GM18508 (cell line): Measurements from ENCODE around the gene FBXW7.

Experiments
- ATAC-seq: cut with Tn5 transposase; IDR thresholded peaks from one replicate; pipeline ENCODE4 v1.9.1; 2021; ENCODE audit warnings: moderate number of reproducible peaks; ENCODE audit not compliant: insufficient read depth, unreplicated experiment

FBXW7 gene

DNA sequence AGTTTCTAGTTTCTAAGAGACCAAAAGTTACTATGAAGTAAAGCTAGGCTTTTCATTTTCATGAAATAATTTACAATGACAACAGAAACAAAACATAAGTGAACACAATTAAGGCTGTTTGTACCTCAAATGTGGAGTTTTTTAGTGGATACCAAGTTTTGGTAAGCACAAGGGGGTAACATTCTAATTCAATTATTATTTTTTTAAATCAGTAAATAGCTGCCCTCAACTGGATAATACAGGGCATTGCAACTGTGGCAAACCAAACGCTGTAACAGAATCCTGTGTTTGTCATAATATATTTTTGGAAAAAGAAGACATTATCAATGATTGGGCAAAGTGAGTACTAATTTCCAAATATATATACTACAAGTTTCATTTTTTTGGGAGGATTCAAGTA is 150.3 kb downstream of the FBXW7 start:
- no peak for ATAC-seq

DNA sequence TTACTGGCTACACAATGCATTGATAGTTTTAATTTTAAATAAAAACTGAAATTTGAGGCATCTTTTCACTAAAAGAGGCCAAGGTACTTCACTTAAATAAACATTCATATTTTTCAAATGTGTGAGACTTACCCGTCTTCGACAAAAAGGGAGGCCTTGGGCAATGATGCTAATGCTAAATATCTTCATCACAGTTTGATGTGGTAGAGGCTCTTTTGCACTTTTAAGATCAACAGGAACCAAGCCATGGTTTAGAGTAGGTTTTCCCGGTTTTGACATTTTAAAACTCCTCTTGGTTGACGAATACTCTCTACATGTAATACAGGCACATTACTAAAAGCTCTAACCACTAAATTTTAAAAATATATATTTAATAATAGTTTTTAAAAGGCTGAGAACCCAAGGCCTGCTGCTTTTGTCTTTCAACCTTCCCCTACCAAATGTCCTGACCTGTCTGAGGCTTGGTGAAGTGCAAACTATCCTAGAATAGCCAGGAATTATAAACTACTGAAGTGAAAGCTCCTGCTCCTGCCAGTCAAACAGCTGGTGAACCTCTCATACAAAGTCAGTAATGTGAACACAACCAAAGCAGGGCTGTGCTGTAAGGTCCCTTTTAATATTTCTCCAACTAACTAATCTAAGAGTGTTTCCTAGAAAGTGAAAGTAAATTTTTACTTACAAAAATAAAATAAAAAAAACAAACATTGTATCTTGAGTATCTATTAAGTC is 153.7 kb downstream of the FBXW7 start:
- no peak for ATAC-seq

DNA sequence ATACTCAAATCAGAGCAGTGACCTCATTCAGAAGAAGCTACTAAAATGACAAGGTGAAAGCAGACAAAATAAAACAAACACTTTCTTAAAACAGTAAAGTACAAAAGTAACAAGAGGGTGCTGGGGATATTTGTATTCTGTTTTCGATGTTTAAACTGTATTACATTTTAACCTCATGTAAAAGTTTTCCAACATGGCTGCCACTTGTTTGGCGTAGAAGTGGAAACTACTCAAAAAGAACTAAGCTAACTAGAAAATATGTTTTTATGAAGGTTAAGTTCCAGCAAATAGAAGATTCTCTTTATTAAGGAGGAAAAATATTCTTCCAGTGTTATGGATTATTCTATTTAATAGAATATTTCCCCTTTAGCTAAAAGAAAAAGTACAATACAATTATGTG is 155.0 kb downstream of the FBXW7 start:
- ATAC-seq: no peak

DNA sequence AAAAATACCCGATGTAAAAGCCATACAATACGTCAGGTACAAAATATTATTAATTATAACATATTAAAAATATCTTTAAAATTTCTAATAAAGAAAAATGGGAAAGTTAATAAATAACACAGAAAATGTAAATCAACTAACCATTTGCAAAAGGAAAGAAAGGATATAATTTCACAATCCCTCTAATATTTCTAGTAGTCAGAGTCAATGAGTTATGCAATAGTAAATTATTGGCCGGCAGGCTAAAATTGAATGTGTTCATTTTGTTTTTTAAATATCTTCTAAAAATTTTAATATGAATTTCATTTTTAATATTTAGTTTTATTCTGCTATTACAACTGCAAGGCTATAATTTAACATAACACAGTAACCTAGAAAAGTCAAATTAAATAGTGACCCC is 155.7 kb downstream of the FBXW7 start:
- no peak for ATAC-seq

DNA sequence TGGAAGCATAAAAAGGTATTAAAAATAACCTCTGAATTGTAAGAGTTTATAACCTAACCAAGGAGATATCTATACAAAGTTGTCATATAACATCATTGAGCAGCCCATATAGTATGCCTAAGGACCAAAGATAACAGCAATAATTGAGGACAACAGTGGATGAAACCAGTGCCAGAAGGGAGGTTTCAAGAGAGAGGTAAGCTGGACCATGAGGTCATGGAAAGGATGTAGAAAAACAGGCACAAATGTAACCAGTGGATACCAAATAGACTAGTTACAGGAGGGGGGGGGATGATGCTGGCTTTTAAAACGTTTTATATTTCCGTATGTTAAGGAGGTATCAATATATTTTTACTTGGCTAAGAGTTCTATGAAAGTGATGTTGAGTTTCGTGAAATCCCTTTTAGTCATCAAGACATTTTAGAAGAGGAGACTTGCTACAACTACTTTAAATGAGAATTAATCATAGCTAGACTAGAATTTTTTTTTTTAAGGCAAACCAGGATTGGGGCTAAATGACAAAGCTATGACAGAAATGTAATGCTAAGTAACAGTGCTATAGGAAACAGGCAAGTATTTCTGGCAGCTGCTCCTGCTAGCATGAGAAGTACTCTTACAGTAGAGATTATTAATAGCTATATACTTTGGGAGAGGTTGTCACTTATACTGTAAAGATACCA is 161.1 kb downstream of the FBXW7 start:
- no peak for ATAC-seq

DNA sequence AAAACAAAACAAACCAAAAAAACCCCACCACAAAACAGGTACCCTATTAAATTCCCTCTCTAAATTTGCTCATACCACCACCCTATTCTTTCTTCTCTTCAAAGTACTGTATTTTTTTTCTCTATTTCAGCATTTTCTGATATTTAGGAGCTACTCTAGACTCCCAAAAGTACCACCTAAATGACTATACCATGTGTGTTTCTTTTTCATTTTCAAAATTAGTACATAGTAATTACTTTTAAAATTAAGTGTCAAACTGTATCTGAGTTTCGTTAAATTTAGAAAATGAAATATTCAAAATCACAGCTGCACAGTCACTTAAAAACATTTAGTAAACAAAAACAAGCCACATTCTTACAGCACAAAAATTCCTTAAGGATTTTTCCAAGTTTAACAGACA is 161.7 kb downstream of the FBXW7 start:
- ATAC-seq: no peak

DNA sequence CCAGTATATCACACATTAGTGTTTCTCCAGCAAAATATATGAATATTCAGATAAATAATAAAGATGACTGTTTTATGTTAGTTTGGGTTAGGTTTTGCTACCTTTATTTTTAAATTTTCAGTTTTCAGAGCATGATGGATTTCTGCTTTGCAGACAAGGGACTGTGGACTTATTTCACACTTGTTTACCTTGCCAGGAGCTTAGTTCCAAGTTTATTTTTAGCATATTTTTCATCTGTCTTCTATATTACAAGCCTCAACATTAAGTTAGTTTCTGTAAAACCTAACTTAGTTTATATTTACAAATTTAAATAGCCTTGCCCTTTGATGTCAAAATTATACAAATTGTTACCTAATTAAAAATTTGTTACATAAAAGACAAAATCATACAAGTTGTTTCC is 163.4 kb downstream of the FBXW7 start:
- ATAC-seq: no peak

DNA sequence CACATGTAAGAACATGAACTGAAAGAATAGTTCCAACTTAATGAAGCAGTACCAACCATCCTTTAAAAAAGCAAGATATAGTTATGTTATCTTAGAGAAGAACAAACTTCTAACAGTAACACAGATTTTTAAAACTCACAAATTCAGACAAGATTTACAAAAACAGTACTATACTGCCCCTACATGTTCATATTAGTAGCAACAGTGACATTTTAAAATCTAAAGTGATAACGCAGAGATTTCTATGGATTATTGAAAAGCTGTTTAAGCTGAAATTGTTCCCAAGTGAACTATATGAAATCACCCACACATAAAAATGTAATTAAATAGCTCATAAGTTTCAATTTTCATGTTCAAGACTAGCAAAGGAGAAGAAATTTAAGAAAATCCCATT is 166.0 kb downstream of the FBXW7 start:
- no peak for ATAC-seq

DNA sequence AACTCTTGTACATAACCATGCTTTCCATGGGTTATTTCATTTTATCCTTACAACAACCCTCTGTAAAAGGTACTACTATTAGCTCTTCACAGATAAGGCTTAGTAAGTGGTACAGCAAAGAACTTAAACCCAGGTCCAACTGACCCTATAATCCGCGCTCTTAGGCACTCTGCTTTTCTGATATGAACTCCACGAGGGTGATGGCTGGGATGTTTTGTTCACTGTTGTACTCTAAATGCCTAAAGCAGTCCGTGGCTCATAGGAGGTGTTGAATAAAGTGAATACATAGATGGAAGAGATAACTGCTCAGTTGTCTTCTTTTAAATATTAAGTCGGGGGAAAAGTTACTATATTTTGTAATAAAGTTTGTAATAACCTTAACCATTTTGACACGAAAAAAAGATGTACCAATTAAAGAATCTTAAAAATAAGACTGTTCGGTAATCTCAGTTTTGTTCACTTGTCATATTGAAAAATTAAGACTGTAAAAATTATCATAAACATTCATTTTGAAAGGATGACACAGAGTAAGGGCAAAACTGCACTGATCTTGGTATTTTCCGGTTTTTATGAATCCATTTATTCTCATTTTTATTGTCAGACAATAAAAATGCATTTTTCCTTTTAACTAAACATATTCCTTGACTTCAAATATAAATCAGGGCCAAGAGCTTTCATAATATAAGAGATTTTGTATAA is 166.5 kb downstream of the FBXW7 start:
- ATAC-seq: no peak

DNA sequence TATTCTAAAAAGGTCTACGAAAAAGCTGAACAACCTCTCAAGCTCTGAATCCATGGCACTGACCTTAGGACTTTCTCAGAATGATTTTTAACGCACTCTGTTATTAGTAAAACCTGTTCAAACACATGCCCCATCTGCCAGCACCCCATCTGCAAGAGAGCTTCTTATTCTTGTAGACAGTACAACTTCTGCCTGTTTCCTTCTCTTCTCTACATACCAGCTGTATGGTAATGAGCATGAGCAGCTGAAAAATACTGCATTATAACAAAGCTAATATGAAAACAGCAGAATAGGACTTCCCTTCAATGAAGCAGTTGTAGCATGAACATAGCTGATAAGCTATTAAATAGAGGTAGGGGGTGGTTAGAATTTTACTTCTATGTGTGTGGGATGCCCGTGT is 167.9 kb downstream of the FBXW7 start:
- no peak for ATAC-seq

DNA sequence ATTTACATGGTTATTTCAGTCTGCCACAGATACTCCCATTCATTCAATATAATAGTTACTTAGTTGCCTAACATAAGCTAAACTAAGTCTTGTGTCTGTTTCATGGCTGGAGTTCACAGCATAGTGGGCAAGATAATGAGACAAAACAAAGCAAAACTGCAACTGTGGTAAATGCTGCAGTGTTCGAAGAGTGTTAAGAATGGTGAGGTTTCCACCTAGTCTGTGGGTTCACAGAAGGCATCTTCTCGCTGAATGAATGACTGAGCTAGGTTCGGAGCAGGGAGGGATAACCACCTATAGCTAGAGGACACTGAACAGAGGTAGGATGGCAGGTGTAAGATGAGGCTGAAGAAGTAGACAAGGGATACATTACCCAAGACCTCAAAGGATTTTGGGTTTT is 171.0 kb downstream of the FBXW7 start:
- no peak for ATAC-seq

DNA sequence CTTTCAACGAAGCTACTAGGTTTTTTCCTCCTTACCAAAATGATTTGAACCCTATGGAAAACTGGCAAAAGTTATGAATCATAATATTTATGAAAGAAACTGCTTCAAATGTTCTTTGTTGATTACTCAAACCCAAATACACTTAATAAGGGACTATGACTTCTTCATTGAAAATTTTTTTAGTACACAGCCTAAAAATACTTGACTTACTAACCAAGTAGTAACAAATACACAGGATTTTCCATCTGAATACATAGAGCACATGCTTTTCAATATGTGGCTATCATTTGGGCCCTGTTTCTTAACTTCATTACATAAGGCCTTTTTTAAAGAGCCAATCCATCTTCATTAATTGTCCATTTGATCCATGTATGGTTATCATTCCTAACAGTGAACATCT is 171.5 kb downstream of the FBXW7 start:
- ATAC-seq: no peak

DNA sequence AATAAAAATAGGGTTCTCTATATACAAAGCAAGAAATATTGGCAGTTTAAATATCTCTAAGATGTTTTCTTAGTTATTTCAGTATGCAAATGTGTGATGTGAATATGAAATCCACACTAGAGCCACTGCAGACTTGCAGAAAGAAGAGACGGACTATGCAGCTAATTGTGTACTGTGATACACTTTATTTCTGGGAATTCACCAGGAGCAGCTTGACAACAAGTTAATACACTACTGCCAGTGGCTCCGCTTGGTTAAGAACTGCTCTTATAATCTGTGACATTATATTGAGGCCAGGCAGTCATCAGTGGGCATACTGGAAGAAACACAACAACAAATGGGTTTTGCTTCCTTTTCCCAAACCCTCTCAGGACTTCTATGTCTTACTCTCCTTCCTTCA is 172.0 kb downstream of the FBXW7 start:
- ATAC-seq: no peak

DNA sequence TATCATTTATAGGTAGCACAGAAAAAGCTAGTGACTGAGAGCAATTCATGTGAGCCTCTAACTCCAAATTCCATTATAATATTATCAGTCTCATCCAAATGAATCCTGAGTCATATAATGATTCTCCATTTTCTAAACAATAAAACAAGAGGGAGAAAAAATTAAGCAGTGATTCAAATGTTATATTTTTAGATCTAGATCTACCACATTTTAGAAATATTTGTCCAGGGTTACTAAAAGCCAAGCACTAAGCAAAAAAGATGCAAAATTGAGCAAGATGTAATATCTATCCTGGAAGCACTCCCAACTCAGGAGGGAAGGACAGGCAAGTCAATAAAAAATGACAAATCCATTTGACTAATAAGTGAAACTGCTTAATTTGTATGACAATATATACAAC is 172.8 kb downstream of the FBXW7 start:
- ATAC-seq: no peak

DNA sequence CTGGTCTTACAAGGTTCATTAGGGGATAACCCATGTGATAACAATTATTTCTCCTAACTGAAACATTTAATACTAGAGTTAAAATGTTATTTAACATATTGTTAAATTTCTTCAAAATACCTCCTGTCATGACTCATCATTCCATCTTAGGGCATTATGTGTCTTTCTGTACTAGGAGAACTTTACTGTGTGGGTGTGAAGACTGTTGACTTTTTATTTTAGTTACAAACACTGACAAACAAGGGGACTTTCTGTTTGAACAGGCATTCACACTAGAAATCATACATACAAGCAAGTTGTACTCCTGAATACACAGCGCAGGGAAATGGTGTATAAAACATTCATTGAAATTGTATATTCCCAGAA is 175.9 kb downstream of the FBXW7 start:
- ATAC-seq: no peak

DNA sequence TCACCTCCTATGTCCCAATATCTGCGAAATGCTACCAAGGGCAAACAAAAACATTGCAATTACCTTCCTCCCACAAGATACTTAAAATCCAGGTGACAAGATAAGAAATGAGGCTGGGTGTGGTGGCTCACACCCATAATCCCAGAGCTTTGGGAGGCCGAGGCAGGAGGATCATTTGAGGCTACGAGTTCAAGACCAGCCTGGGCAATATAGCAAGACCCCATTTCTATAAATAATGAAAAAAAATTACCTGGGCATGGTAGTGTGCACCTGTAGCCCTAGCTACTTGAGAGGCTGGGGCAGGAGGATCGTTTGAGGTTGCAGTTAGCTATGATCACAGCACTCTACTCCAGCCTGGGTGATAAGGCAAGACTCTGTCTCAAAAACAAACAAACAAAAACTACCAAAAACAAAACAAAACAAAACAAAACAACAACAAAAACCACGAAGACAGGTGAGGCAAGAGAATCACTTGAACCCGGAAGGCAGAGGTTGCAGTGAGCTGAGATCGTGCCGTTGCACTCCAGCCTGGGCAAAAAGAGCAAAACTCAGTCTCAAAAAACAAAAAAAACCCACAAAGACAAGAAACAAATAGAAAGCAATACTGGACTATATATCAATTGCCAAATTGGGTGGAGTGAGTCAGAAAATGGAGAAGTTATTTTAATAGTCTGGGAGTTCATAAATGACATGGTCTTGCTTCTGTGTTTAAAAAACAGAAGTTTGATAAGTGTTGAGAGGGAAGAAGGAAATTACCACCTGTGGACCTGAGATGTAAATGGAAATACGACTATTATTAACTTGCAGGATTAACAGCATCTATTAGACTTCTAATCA is 176.5 kb downstream of the FBXW7 start:
- no peak for ATAC-seq

DNA sequence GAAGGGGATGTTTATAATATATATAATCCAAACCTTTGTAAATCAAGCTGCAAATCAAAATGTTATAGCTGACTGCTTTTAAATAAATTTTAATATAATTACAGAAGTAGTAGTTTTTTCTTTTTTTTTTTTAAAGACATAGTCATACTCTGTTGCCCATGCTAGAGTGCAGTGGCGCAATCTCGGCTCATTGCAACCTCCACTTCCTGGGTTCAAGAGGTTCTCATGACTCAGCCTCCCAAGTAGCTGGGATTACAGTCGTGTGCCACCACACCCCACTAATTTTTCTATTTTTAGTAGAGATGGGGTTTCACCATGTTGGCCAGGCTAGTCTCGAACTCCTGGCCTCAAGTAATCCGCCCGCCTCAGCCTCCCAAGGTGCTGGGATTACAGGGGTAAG is 178.7 kb downstream of the FBXW7 start:
- no peak for ATAC-seq

DNA sequence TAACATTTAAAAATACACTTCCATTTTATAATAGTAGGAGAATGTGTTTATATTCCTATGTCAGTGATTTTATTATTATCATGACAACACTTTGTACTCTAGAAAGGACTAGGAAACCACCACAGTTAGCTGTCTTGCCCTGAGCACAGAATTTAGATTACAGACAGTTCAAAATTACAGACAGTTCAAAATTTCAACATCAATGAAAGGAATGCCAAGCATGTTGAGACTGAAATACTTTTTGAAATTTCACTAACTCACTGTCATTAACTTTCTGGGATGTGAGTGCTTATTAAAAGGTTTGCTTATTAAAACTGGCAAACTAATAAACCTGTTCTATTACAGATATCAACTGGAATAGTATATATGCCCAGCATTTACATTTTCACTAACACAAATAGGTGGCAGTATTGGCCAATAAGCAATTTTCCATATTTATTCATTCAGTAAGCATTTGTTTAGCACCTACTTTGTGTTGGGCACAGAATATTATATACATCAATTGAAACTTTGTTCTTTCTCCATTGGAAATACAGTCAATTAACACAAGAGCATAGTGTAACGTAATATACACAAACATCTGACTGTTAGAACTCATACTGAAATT is 179.4 kb downstream of the FBXW7 start:
- ATAC-seq: no peak

DNA sequence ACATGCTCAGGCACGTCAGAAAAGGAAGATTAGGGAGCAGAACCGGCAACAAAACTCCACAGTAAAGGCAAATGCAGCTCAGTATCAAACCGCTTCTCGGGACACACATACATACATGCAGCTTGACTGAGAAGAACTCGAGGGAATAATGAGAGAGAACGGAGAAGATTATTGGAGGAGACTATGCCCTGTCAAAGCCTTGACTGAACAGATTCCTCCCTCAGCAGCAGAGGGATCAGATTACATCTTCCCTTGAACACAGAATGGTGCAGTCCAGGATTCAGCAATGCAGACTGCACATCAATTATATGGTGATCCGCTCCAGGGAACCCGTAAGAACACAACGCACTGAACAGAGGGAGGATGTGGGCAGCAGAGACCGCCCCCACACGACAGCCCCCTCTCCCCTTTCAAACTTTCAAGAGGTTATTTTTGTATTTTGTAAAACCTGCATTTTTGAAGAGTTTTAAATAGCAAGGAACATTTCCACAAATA is 183.2 kb downstream of the FBXW7 start:
- peak; percentile 59 for ATAC-seq

DNA sequence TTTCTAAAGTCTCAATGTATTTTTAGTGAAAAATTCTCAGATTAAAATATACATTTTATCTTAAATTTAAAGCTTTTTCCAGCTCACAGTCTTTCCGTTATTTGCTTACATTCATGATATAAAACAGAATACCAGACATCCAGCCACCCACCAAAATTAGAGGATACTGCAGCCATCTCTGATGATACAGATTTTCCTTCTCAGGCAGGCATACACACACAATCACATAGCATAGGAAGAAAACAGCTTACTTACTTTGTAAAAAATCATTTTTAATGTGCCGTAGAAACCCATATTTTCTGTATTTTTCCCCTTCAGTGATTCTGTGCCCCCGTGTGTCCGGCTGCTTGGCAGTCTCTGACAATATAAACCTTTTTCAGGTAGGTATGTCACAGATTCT is 183.7 kb downstream of the FBXW7 start:
- ATAC-seq: peak; percentile 9
